GM13977 (cell line): ENCODE data around the gene CLNK.

Experiments
- DNase-seq: peaks from one replicate; pipeline ENCODE4 v3.0.0; 2012; ENCODE audit warnings: low spot score
- in situ Hi-C: fragments of 300-500 bp; cut with MboI; formaldehyde crosslinking; loops from one replicate; pipeline ENCODE4 v1.12.0; 2022; ENCODE audit warnings: low sequenced_read_pairs, low pct_unique_long_range_greater_than_20kb, mixed read lengths, inconsistent platforms; ENCODE audit not compliant: unreplicated experiment
- TF ChIP-seq, protein P1 (sequence below): IDR thresholded peaks from 2 replicates; pipeline ENCODE4 v1.5.1; 2012; ENCODE audit warnings: mild to moderate bottlenecking, control low read depth; ENCODE audit not compliant: insufficient read depth; ENCODE audit errors: extremely low read depth, missing control alignments

CLNK gene

DNA sequence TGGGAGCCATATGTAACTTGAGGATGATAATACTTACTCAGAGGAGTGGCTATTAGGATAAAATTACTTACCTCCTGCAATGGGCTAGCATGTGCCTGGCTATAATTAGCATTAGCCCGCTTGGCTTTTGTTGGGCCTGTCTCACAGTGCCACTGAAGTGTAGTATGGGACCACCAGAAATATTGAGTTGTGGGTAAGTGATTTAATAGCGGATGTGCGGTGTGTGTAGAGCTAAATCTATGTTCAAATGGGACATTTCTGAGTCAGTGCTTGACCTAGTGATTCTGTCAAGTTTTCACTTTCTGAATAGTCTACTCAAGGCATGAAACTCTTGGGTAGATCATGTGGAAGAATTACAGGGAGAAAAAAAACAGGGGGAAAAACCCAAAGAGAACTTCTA, 3.5 kb upstream of the CLNK start:
- TF ChIP-seq, protein P1, sequence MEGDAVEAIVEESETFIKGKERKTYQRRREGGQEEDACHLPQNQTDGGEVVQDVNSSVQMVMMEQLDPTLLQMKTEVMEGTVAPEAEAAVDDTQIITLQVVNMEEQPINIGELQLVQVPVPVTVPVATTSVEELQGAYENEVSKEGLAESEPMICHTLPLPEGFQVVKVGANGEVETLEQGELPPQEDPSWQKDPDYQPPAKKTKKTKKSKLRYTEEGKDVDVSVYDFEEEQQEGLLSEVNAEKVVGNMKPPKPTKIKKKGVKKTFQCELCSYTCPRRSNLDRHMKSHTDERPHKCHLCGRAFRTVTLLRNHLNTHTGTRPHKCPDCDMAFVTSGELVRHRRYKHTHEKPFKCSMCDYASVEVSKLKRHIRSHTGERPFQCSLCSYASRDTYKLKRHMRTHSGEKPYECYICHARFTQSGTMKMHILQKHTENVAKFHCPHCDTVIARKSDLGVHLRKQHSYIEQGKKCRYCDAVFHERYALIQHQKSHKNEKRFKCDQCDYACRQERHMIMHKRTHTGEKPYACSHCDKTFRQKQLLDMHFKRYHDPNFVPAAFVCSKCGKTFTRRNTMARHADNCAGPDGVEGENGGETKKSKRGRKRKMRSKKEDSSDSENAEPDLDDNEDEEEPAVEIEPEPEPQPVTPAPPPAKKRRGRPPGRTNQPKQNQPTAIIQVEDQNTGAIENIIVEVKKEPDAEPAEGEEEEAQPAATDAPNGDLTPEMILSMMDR = no peak
- in situ Hi-C loops = no loop called here
- DNase-seq = no peak

DNA sequence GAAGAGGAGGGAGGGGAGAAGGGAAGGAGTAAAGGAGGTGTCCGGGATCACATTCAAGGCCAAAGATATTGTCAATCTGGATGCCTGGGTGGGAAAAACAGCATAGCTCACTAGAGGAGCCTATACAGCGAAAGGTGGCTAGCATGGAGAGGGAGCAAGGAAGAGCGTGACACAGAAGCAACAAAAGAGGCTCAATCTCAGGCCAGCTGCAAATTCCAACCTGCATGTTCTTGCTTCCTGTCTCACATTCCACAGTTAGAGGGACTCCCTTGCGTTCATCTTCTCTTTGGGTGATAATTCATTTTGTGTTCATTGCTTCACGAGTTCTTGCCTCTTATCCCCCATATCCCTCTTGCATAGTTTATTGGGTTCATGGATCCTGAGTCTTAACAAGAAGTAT, 3.0 kb upstream of the CLNK start:
- TF ChIP-seq, protein P1 = no peak

DNA sequence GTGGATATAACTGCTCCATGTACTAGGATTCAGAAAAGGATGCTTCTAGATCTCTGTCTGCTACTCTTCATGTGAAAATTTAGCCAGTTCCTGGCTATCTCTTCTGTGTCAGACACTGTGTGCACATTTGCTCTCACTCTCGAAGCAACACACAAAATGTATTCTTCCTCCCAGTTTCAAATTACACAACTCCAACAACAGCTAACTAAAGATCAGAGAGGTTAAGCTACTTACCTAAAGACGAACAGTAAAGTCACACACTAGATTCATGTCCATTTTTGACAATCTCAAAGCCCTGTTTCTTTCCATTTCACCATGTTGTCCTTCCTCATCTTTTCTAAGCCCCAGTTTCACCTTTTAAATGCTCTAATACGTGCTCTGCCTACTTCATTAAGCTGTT, 2.2 kb downstream of the CLNK start:
- TF ChIP-seq, protein P1 = no peak
- in situ Hi-C loops = no loop called here
- no peak for DNase-seq

More for the DNA sequence above, 3.0 kb upstream of the CLNK start:
- no peak for DNase-seq
- in situ Hi-C loops = no loop called here

DNA sequence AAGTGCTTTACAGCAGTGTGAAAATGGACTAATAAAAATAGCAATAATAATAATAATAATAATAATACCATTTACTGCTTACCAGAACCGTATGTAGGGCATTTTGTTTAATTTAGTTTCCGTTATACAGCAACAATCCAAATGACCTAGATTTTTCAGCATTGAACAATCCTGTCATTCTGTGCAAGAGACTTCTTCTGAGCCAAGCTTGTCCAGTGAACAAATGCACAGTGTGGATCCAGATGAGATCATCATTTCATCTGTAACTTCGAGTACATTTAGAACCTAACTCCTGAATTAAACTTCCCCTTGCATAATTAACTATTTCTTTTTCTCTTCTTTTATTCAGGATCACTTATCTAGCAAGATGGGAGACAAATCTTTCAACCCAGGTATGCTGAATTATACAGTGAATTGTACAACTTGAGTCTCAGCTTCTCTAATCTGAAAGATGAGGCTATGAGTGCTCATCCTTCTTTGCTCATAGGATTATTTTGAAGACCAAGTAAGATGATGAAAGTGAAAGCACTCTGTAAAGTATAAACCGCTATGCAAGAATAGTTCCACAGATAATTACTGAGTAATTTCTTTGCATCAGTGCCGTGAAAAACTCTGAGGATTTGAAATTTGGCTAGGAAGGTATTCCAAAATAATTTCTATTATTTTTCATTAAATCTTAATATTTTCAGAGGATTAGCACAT, 6.6 kb downstream of the CLNK start:
- TF ChIP-seq, protein P1 = no peak
- peak; percentile 27 for DNase-seq
- in situ Hi-C loops = no loop called here

DNA sequence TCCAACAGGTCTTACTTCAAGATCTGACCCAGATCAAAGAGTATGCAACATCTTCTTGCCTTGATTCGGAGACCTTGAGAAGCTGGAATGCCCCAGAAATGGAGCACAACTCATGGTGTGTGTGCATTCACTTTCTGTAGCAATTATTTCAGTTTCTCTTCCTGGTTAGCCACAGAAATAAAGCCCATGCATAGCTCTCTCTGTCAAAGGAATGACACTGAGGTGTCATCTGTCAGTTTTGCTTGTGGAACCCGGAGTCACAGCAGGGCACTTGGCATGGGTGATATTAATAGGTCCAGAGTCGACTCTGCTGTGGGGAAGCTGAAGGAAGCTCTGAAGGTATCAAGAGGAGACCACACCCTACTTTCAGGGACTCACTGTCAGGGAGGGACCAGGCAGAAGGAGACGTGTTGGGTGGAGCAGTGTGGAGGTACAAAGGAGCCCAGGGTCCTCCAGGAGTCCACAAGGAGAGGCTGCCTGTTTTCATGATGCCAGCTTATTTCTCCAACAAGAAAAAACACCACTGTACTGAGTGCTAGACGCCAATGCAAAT, 10.7 kb downstream of the CLNK start:
- TF ChIP-seq, protein P1 = no peak
- DNase-seq = peak; percentile 26
- in situ Hi-C loops = no loop called here

DNA sequence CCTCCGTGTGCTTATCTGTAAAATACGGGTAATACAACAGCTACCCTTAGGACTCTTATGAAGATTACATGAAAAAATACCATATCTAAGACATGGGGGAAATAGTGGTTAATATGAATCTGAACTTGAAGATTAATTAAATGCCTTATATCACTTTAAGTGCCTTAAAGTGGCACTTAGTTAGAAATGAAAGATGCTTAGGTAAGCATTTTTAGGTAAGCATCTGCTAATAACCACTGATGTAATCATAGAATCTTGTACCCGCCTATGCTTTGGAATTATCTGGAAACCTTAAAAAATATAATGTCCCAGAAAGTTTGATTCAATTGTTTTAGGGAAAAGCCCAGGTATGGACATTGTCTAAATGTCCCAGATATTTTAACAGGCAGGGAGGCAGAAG, 12.2 kb downstream of the CLNK start:
- no peak for DNase-seq
- in situ Hi-C loops = no loop called here
- TF ChIP-seq, protein P1 = no peak

DNA sequence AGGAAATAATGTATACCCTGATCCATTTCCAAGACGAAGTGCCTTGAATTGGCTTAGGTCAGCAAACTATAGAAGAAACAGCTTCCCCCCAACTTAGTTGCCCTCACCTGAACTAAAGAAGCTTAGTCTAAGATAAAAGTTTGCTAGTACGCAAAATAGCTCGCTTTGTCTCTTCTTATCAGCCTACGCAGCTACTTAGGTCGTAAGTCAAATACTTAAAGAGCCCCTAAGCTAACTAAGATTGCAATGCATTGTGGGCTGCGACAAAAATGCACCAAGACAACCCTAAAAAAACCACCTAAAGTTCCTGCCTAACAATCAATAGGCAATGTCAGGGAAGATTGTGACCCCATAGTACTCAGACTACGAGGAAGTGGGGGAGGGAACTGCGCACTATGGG, 12.8 kb downstream of the CLNK start:
- in situ Hi-C loops = no loop called here
- no peak for DNase-seq
- TF ChIP-seq, protein P1 = no peak
